NCI-H146 treated with DMSO at 0.1 percent for 48 hours (cell line): ENCODE results near the gene CACNA1H.

Experiments
- DNase-seq: peaks from one replicate; lab custom pipeline; 2025; ENCODE audit not compliant: unreplicated experiment; lab: John Stamatoyannopoulos, UW

Gene CACNA1H

GRCh38 chr16:1210461-1210860 lies 57.6 kb downstream of the CACNA1H start:
- no peak for DNase-seq

DNA sequence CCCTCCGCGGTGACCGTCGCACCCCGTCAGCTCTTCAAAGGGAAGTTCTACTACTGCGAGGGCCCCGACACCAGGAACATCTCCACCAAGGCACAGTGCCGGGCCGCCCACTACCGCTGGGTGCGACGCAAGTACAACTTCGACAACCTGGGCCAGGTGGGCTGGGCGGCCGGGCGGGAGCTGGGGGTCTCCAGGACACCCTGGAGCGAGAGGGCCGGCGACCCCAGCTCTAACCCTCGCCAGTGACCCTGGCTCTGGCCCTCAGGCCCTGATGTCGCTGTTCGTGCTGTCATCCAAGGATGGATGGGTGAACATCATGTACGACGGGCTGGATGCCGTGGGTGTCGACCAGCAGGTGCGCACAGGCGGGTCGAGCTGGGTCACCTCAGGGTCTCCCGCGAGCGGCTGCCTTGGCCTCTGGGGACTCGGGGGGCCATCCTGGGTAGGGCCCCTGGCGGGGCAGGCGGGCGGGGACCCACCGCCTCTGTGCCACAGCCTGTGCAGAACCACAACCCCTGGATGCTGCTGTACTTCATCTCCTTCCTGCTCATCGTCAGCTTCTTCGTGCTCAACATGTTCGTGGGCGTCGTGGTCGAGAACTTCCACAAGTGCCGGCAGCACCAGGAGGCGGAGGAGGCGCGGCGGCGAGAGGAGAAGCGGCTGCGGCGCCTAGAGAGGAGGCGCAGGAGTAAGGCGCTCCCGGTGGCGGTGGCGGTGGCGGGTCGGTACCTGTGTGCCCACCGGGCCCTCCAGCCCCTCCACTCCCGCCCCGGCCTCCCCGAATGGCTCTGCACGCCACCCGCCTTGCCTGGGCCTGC lies 58.8 kb downstream of the CACNA1H start:
- no peak for DNase-seq

DNA sequence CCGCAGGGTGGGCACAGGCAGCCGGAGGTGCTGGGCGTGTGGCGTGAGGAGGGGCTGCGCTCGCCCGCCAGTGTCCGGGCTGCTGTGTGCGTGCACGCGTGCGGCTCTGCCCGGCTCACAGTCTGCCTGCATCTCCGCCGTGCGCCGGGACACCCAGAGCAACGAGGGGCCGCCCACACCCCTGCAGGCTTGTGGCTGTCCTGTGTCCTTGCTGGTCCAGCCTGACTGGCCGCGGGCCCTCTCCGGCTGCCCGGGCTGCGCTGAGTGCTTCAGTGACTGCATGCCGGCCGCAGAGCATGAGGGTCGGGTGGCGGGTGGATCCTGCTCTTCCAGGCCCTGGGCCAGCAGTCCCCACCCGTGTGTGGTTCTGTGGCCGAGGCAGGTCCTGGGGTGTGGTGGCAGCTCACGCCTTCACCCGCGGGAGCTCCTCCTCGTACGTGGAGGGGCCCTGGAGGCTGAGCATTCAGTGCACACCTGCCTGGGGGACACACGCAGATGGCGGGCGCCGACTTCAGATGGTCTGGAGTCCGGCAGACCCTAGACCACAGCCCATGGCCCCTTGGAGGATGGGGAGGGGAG lies 59.8 kb downstream of the CACNA1H start:
- DNase-seq: no peak

DNA sequence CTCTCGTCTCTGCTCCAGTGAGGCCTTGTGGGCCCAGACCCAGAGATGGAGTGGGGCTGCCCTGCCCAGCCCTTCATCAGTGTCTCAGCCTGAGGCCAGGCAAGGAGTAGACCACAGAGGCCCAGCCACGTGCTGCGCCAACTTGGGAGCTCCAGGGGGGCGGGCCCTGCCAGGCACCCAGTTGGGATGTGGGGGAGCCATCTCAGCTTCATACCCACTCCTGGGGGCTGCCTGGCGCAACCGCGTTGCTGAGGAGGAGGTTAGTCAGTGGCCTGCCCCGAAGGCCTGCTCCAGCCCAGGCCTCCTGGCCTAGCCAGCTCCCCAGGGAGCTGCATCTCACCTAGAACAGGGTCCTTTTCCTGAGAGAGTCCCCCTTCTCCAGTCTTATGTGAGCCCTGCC lies 60.3 kb downstream of the CACNA1H start:
- no peak for DNase-seq

GRCh38 chr16:1213796-1214372 lies 61.0 kb downstream of the CACNA1H start:
- no peak for DNase-seq

- no peak for DNase-seq
Measured at GRCh38 chr16:1214719-1215118, 61.8 kb downstream of the CACNA1H start.

DNA sequence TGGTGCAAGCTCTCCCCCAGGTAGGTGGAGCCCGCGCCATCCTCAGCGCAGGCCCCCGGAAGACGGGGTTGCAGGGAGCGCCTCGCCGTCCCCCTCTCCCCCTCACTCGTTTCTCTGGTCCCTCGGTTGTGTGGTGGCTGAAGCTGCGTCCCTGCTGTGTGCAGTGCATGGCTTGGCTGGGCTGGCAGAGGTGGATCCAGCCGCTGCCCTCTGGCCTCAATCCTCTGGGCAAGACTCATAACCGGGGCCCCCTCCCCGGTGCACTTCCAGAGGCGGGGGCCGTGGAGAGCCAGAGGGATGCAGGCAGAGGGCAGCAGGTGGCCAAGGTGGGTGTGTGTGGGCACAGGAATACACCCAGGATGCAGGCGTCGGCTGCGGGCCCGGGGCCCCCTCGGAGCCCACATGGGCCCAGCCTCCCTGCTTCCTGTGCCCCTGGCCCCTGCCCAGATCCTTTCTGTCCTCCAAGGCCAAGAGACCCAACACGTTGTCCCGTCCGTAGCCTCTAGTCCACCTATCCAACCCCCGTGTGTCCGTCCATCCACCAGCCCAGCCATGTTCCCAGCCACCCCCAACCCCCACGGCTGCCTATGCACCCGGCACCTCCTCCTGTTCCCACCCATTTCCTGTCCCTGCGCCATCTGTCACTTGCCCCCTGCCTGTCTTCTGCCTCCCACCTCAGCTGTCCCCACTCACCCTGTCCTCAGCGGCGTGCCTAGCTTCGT lies 62.8 kb downstream of the CACNA1H start:
- DNase-seq: no peak

- DNase-seq: no peak
Measured at GRCh38 chr16:1216296-1216619, 63.4 kb downstream of the CACNA1H start.

- no peak for DNase-seq
Measured at GRCh38 chr16:1216681-1217400, 63.9 kb downstream of the CACNA1H start.

GRCh38 chr16:1217526-1217925 lies 64.6 kb downstream of the CACNA1H start:
- DNase-seq: no peak

DNA sequence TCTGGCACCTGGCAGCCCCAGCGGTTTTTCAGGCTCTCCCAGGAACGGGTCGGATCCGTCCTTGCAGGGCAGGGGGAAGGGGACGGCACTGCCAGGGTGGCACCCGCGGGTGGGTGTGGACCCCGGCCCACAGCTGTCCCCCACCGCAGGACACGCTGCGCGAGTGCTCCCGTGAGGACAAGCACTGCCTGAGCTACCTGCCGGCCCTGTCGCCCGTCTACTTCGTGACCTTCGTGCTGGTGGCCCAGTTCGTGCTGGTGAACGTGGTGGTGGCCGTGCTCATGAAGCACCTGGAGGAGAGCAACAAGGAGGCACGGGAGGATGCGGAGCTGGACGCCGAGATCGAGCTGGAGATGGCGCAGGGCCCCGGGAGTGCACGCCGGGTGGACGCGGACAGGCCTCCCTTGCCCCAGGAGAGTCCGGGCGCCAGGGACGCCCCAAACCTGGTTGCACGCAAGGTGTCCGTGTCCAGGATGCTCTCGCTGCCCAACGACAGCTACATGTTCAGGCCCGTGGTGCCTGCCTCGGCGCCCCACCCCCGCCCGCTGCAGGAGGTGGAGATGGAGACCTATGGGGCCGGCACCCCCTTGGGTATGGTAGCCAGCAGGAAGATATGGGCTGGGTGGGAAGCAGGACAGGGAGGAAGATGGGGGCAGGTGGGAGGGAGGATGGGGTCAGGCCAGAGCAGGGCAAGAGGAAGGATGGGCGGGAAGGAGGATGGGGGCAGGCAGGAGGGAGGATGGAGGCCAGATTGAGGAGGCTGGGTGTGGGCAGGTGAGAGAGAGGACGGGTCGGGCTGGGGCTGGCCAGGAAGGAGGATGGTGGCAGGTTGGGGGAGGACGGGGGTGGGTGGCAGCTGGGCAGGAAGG lies 65.4 kb downstream of the CACNA1H start:
- DNase-seq: no peak

DNA sequence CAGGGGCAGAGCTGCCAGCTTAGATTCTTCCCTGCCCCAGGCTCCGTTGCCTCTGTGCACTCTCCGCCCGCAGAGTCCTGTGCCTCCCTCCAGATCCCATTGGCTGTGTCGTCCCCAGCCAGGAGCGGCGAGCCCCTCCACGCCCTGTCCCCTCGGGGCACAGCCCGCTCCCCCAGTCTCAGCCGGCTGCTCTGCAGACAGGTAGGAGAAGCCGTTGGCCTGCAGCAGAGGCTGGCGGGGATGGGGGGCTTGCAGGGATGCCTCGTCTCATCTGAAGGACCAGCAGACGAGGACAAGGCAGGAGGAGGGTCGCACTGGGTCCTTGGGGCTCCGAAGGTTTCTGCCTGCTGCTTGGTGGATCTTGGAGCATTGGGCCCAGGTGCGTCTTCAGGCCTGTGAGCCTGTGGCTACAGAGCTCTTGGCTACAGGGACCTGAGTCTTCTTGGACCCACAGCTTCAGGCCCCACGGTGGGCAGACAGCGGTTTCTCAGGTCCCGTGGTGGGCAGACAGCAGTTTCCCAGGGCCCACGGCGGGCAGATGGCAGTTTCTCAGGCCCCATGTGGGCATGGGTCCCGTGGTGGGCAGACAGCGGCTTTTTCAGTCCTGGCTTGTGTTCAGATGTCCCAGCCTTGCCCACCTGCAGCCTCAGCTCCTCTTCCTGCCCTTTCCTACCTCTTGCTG lies 66.2 kb downstream of the CACNA1H start:
- no peak for DNase-seq

GRCh38 chr16:1220098-1220728 lies 67.3 kb downstream of the CACNA1H start:
- DNase-seq: no peak

- no peak for DNase-seq
Measured at GRCh38 chr16:1220841-1221627, 68.1 kb downstream of the CACNA1H start.

DNA sequence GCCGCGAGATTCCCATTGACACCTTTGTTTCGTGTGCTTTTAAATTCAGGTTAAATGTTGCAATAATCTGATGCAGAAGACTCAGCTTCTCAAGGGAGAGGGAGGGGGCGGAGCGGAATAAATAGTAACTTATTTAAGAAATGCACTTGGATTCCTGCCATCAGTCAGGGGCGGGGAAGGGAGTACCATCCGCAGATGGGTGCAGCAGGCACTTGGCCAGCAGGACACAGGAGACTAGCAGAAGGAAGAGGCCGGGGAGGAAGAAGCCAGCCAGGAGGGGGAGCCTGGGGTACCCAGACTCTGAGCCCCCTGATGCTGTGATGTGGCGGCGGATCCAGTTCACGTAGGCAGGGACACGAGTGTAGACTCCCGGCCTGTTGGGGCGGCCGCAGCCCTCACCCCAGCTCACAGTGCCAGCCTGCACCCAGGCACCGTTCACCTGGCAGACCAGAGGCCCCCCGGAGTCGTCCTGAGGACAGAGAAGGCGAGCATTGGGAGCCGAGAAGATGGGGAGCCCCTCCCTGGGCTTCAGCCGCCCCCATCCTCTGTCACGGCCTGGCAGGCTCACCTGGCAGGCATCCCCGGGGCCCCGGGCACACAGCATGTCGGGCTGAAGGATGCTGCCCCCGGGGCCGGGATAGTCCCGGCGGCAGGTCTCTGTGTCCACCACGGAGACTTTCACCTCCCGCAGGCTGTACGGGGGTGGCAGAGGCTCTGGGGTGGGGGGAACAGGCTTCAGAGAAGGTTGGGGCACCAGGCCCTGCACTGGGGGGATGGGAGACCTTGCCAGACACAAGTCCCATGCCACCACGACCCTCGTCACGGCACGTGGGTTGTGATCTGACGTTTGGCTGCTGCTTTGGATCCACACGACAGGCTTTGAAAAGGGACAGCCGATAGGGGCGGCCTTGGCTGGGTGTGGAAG lies 69.0 kb downstream of the CACNA1H start:
- no peak for DNase-seq

GRCh38 chr16:1222553-1223354 lies 69.8 kb downstream of the CACNA1H start:
- no peak for DNase-seq
